Right ventricle myocardium superior (tissue), 1 donor: ENCODE measurements around the gene DPEP3. TPM values are rescaled to one million over a fixed set of nuclear protein-coding genes. Genes with fewer than 3 reads are reported as not detected.
A peak's percentile ranks its signal among the peaks of the same experiment; 100 is the strongest.
"Not testable (repeated sequence)": the region's sequence is repeated elsewhere in the genome, so short reads cannot be mapped to it uniquely, and the experiment has no call there.

Source experiments
- ATAC-seq: fragments of 200-7000 bp; cut with Tn5 transposase; one replicate; pipeline ENCODE4 v1.9.1; 2020; ENCODE audit warnings: mild to moderate bottlenecking; ENCODE audit not compliant: poor library complexity
- DNase-seq: peaks from one replicate; pipeline ENCODE4 v3.0.0-alpha.2; 2020
- intact Hi-C: fragments of 100-400 bp; cut with DNase I; formaldehyde crosslinking; loops from one replicate; pipeline ENCODE4 v1.11.2; 2022
- long read RNA-seq: library from polyadenylated mRNA; unstranded; transcript quantifications from one replicate; pipeline ENCODE4 v2.0.0, GENCODE V29; 2021
- total RNA-seq: library from RNA; stranded (reverse); fragmentation: NEBNext Ultra II Directional; extraction: Animal tissue kit (Norgen Biotek cat#: 25700); gene quantifications from one replicate; pipeline ENCODE4 v1.2.1, GENCODE V29; 2021
- donor health status: DM: no; HTN: yes; CAD: no; lungs with severe emphysema.

The DPEP3 gene
- total RNA-seq = not detected
- long read RNA-seq = 0 reads

- no peak for ATAC-seq
- intact Hi-C loops = no loop called here
- DNase-seq = no peak
Measured at GRCh38 chr16:67979955-67980678, at the start of gene DPEP3. DPEP3 (minus strand) TSS chr16:67980499; CDS start chr16:67980380, 119 bp downstream.

GRCh38 chr16:68028996-68029395, 48.7 kb upstream of the DPEP3 start:
- DNase-seq = no peak
- intact Hi-C loops = no loop called here
- ATAC-seq = no peak

GRCh38 chr16:68022728-68023537, 42.6 kb upstream of the DPEP3 start, which contains the start of the genes DDX28 and DUS2:
DDX28 (minus strand) TSS chr16:68023232; CDS start chr16:68023202, 30 bp downstream.
DUS2 (plus strand) TSS chr16:68023284; CDS start chr16:68038024, 14,740 bp downstream.
- ATAC-seq = peak; percentile 99
- intact Hi-C loops = no loop called here
- peak; percentile 98 for DNase-seq

- ATAC-seq = peak; percentile 13
- intact Hi-C loops = no loop called here
- DNase-seq = no peak
Measured at GRCh38 chr16:68022278-68022727, 42.0 kb upstream of the DPEP3 start.

- no peak for DNase-seq
- ATAC-seq = no peak
- intact Hi-C loops = no loop called here
Measured at GRCh38 chr16:68021490-68021889, 41.2 kb upstream of the DPEP3 start.

- DNase-seq (no peak), ATAC-seq (no peak)
- intact Hi-C loops = no loop called here
Measured at GRCh38 chr16:68019167-68019680, 38.9 kb upstream of the DPEP3 start.

GRCh38 chr16:68015681-68016080, 35.4 kb upstream of the DPEP3 start, which contains the start of gene DPEP2NB:
DPEP2NB (minus strand) TSS chr16:68015911; CDS start chr16:68015770, 141 bp downstream.
- intact Hi-C loops = no loop called here
- no peak for DNase-seq
- ATAC-seq = no peak

GRCh38 chr16:68013440-68013839, 33.1 kb upstream of the DPEP3 start:
- ATAC-seq = no peak
- intact Hi-C loops = no loop called here
- DNase-seq = no peak

GRCh38 chr16:68009872-68010271, 29.6 kb upstream of the DPEP3 start:
- intact Hi-C loops, ATAC-seq: not testable (repeated sequence)

GRCh38 chr16:68009157-68009735, 28.9 kb upstream of the DPEP3 start:
- intact Hi-C loops = no loop called here
- ATAC-seq = no peak
- no peak for DNase-seq

More at GRCh38 chr16:68009872-68010271, 29.6 kb upstream of the DPEP3 start:
- DNase-seq = not testable (repeated sequence)

GRCh38 chr16:68005786-68006286, 25.5 kb upstream of the DPEP3 start:
- DNase-seq (peak; percentile 59), ATAC-seq (peak; percentile 71)
- intact Hi-C loops = no loop called here

GRCh38 chr16:68005211-68005610, 24.9 kb upstream of the DPEP3 start:
- no peak for DNase-seq
- no peak for ATAC-seq
- intact Hi-C loops = no loop called here

- intact Hi-C loops = no loop called here
- DNase-seq (no peak), ATAC-seq (no peak)
Measured at GRCh38 chr16:68003031-68003430, 22.7 kb upstream of the DPEP3 start.

- intact Hi-C loops = no loop called here
- peak; percentile 22 for DNase-seq
- ATAC-seq = peak; percentile 47
Measured at GRCh38 chr16:68000450-68000849, 20.2 kb upstream of the DPEP3 start.

GRCh38 chr16:67999985-68000384, 19.7 kb upstream of the DPEP3 start:
- ATAC-seq = peak; percentile 63
- intact Hi-C loops = no loop called here

GRCh38 chr16:67998779-67999688, 18.7 kb upstream of the DPEP3 start, which contains the start of gene DPEP2:
DPEP2 (minus strand) TSS chr16:67999484; CDS start chr16:67993212, 6,272 bp downstream.
- DNase-seq, intact Hi-C loops: not testable (repeated sequence)
- ATAC-seq = peak; percentile 74

More at GRCh38 chr16:67999985-68000384, 19.7 kb upstream of the DPEP3 start:
- DNase-seq = no peak

- ATAC-seq, intact Hi-C loops, DNase-seq: not testable (repeated sequence)
Measured at GRCh38 chr16:67998231-67998778, 18.0 kb upstream of the DPEP3 start.
